ENCODE measurements around the gene CLRN1. TPM values are rescaled to one million over a fixed set of nuclear protein-coding genes. Genes with fewer than 3 reads are reported as not detected.

CLRN1 gene
- total RNA-seq, 1 experiment from 2014 or later = not detected

- no peak for TF ChIP-seq IRF1 (CRISPR knock-in tag; IDR thresholded peaks at IDR 0.05)
These were observed 44.3 kb downstream of the CLRN1 start (continued) for GRCh38 chr3:150928234-150928633.

- Mint-ChIP-seq H3K27me3 (ENCODE audit: low read depth) (no peaks in the 10 kb centered on the region), H3K36me3 (no peaks in the 10 kb centered on the region), H3K9me3 (no peaks in the 10 kb centered on the region), H3K4me1 (peaks cover 24% of the 10 kb centered on the region), H3K27ac (no peak overlapping the region), H3K4me3 (no peak overlapping the region)
- no peak for DNase-seq (ENCODE audit: low spot score)
- TF ChIP-seq KAT7 (CRISPR knock-in tag; IDR thresholded peaks at IDR 0.05; ENCODE audit: borderline replicate concordance) (no peak), NR2C2 (CRISPR knock-in tag; IDR thresholded peaks at IDR 0.05) (no peak), ATF1 (CRISPR knock-in tag; IDR thresholded peaks at IDR 0.05) (no peak), EMX1 (CRISPR knock-in tag; IDR thresholded peaks at IDR 0.05) (no peak), ZNF532 (CRISPR knock-in tag; IDR thresholded peaks at IDR 0.05; ENCODE audit: borderline replicate concordance) (no peak), OVOL2 (CRISPR knock-in tag; IDR thresholded peaks at IDR 0.05; ENCODE audit: borderline replicate concordance) (no peak), ESRRA (CRISPR knock-in tag; IDR thresholded peaks at IDR 0.05; ENCODE audit: borderline replicate concordance) (no peak)
- ChIA-PET POLR2A (no interaction called here), CTCF (interaction anchor here (1.0 to 1.7 kb wide), 2 partner anchors 12 to 219 kb away, joined by 5 to 6 read pairs; no protein-coding TSS in a partner anchor)
- no peak for ATAC-seq
These were observed 46.2 kb downstream of the CLRN1 start for GRCh38 chr3:150926328-150926727.

GRCh38 chr3:150925751-150926201 lies 46.8 kb downstream of the CLRN1 start:
- POLR2A ChIA-PET = no interaction called here
- no peak overlapping the region; the same call in 1 of the 2 replicates for H3K4me3 Mint-ChIP-seq
- CTCF ChIA-PET = interaction anchor here (1.0 to 1.7 kb wide), 3 partner anchors 12 to 220 kb away, joined by 5 to 6 read pairs (median 6); partner anchors contain the start of gene MED12L
- DNase-seq (ENCODE audit: low spot score) (peak; percentile 86), ATAC-seq (peak; percentile 89)
- no peaks in the 10 kb centered on the region for H3K36me3 Mint-ChIP-seq
- no peak overlapping the region for H3K27ac Mint-ChIP-seq
- peaks cover 25% of the 10 kb centered on the region for H3K4me1 Mint-ChIP-seq
- H3K9me3 Mint-ChIP-seq = no peaks in the 10 kb centered on the region
- no peaks in the 10 kb centered on the region for H3K27me3 Mint-ChIP-seq (ENCODE audit: low read depth)
- peak; percentile 38; the same call in 1 of the 2 replicates for TF ChIP-seq CTCF (IDR thresholded peaks at IDR 0.05)
- no peak for TF ChIP-seq ZSCAN18 (CRISPR knock-in tag; IDR thresholded peaks at IDR 0.05)

GRCh38 chr3:150922611-150923010 lies 49.9 kb downstream of the CLRN1 start:
- H3K27me3 Mint-ChIP-seq (ENCODE audit: low read depth) = no peaks in the 10 kb centered on the region
- peak; percentile 70 for DNase-seq (ENCODE audit: low spot score)
- ATAC-seq = peak; percentile 67
- peaks cover 45% of the 10 kb centered on the region for H3K4me1 Mint-ChIP-seq
- no peaks in the 10 kb centered on the region for H3K36me3 Mint-ChIP-seq
- TF ChIP-seq EMX1 (CRISPR knock-in tag; IDR thresholded peaks at IDR 0.05) (no peak), E2F1 (CRISPR knock-in tag; IDR thresholded peaks at IDR 0.05) (no peak), SP1 (CRISPR knock-in tag; conservative IDR thresholded peaks at IDR 0.05) (0 out of 2 replicates have a peak, but pooled peaks have one; percentile 20)
- no peak overlapping the region for H3K4me3 Mint-ChIP-seq
- POLR2A ChIA-PET = no interaction called here
- H3K9me3 Mint-ChIP-seq = no peaks in the 10 kb centered on the region
- CTCF ChIA-PET = interaction anchor here (1.8 kb wide), 1 partner anchor 135 kb away, joined by 4 read pairs; no protein-coding TSS in a partner anchor
- no peak overlapping the region for H3K27ac Mint-ChIP-seq

Measured in WTC11 (cell line).